Hematopoietic multipotent progenitor cell treated with erythropoietin and hydrocortisone succinate and interleukin-3 and kit ligand, for 15 days (in vitro differentiated cells): ENCODE data around the gene HBB.

Experiments
- DNase-seq: peaks from one replicate; pipeline ENCODE4 v3.0.0-alpha.2; 2015; ENCODE audit warnings: low spot score

Gene HBB

DNA sequence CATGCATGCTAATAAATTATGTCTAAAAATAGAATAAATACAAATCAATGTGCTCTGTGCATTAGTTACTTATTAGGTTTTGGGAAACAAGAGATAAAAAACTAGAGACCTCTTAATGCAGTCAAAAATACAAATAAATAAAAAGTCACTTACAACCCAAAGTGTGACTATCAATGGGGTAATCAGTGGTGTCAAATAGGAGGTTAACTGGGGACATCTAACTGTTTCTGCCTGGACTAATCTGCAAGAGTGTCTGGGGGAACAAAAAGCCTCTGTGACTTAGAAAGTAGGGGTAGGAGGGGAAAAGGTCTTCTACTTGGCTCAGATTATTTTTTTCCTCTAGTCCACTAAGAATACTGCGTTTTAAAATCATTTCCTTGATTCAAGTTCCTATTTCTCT is 810 bp upstream of the HBB start:
- peak; percentile 70 for DNase-seq

DNA sequence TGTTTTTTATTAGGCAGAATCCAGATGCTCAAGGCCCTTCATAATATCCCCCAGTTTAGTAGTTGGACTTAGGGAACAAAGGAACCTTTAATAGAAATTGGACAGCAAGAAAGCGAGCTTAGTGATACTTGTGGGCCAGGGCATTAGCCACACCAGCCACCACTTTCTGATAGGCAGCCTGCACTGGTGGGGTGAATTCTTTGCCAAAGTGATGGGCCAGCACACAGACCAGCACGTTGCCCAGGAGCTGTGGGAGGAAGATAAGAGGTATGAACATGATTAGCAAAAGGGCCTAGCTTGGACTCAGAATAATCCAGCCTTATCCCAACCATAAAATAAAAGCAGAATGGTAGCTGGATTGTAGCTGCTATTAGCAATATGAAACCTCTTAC is 1.4 kb downstream of the HBB start:
- DNase-seq = peak; percentile 83

GRCh38 chr11:5224538-5225479 is 2.1 kb downstream of the HBB start:
- DNase-seq = peak; percentile 90

GRCh38 chr11:5223686-5224085 is 3.2 kb downstream of the HBB start:
- peak; percentile 85 for DNase-seq

GRCh38 chr11:5223146-5223545 is 3.7 kb downstream of the HBB start:
- peak; percentile 68 for DNase-seq

DNA sequence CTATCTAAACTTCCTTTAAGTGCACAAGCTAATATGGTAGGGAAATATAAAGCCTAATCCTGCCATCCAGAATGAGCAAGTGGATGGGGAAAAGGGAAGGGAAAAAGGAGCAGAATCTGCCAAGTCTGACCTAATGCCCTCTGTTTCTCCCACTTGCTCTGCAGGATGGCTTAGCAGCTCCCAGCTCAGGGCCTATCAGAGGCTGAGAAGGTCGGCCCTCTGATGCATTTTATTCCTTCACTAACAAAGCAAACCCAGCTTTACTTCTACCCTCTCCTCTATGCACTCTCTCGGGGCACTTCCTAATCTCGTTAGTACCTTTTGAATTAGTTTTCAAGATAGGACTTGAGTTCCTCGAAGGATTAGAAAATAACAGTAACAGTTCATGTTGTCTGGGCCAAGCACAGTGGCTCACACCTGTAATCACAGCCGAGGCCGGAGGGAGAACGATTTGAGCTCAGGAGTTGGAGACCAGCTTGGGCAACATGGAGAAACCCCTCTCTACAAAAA is 16.4 kb downstream of the HBB start:
- no peak for DNase-seq

DNA sequence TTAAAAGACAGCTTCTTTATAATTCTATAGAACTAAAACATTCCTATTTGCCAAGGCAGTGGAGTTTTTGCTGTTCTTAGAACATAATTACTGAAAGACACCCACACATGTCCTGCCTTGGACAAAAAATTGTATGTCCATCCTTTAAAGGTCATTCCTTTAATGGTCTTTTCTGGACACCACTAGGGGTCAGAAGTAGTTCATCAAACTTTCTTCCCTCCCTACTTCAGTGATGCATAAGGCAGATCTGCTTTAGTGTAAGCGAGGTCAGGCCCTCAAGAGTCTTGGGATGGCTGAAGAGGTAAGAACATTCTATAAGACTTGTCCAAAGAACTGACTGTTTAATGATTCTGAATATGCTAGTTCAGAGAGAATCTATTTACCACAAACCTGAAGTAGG is 22.1 kb downstream of the HBB start:
- peak; percentile 89 for DNase-seq

- no peak for DNase-seq
Observed at GRCh38 chr11:5203366-5203765, 23.5 kb downstream of the HBB start.

DNA sequence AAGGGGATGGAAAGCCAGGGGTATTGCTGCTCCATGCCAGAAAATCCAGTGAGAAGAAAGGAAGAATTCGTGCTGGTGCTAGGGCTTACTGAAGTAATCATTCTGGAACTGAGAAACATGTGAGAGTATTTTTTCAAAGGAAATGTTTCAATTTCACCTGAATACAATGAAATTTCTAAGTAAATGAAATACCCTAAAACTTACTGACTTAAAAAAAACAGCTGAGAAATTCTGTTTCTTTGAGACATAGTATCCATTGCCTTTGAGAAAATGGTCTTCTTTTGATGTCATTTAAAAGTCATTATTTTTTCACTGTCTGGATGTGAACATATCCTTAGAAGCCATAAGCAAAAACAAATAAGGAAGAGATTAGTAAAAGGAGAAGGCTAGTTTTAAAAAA is 26.3 kb downstream of the HBB start, which contains the start of gene OR51V1:
Gene OR51V1, minus strand, starts transcription at position 101 of the 400 bp plus-strand sequence. Its CDS starts 0 bp downstream, at position 101.
- no peak for DNase-seq

GRCh38 chr11:5198285-5198684 is 28.6 kb downstream of the HBB start:
- no peak for DNase-seq

DNA sequence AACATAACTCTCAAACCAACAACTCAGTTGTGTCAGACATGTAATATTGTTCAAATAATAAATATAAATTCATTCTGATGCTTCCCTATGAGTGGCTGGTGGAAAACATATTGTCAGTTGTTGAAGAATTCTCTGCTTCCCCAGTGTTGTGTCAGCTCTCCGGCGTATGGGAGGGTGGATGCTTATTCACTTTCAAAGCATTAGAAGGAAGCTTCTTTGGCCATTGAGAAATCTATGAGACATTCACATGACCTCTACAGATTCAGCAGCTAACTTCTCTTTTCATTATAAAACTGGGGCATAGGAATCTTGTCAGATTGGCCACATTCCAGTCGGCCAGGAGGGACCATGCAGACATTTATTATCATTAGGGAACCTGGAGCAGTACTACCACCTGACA is 29.3 kb downstream of the HBB start:
- DNase-seq = no peak

DNA sequence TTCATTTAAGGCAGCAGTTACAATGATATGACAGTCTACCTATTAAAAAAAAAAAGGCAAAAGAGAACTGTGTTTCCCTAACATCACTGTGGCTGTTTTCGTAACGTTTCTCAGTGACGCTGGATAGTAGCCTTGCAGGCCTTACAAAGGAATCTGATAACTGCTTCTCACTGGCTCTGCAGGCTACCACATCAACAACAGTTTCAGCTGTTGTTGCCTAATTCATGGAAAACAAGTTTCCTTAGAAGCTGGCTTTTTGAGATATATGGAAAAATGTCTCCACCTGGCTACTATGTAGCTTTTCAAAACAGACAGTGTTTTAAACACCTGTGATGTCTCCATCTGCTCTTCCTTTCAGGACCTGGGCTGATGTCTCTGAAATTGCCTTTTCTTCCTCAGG is 30.1 kb downstream of the HBB start:
- DNase-seq = no peak

- no peak for DNase-seq
Observed at GRCh38 chr11:5196067-5196466, 30.8 kb downstream of the HBB start.

GRCh38 chr11:5192738-5193137 is 34.1 kb downstream of the HBB start:
- no peak for DNase-seq

- DNase-seq = no peak
Observed at GRCh38 chr11:5188201-5188600, 38.7 kb downstream of the HBB start.

DNA sequence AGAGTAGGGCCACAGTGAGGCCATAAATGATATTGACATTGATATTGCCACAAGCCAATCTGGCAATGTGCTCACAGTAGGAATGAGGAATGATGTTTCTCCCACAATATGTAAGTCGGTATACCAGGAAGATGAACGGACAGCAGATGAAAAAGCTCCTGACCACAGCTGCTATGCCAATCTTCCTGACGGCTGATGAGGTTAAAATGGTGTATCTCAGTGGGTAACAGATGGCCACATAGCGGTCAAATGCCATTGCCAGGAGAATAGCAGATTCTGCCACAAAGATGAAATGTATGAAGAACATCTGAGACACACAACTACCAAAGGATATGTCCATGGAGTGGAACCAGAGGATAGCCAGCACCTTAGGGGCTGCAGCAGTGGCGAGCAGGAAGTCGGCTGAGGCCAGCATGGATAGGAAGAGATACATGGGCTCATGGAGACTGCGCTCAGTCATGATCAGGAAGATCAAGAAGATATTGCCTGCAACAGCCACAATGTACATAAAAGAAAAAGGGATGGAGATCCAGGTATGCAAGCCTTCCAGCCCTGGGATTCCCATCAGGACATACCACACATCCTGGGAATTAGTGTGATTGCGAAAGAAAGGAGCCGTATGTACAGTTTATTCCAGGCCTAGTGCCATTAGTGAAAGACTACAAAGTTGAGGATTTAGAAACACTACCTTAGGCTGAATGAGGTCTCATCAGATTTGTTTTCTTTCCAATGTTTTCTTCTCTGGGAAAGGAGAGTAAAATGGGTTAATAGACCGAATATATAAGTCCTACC is 48.6 kb downstream of the HBB start:
- no peak for DNase-seq
